Inferior parietal cortex (tissue), 1 donor: ENCODE measurements around the gene VPS26C.
A peak's percentile ranks its signal among the peaks of the same experiment; 100 is the strongest.
"Not testable (repeated sequence)": the region's sequence is repeated elsewhere in the genome, so short reads cannot be mapped to it uniquely, and the experiment has no call there.

Source experiments
- DNase-seq: peaks from one replicate; pipeline ENCODE4 v3.0.0-alpha.2; 2016; ENCODE audit errors: extremely low spot score

Gene VPS26C

DNA sequence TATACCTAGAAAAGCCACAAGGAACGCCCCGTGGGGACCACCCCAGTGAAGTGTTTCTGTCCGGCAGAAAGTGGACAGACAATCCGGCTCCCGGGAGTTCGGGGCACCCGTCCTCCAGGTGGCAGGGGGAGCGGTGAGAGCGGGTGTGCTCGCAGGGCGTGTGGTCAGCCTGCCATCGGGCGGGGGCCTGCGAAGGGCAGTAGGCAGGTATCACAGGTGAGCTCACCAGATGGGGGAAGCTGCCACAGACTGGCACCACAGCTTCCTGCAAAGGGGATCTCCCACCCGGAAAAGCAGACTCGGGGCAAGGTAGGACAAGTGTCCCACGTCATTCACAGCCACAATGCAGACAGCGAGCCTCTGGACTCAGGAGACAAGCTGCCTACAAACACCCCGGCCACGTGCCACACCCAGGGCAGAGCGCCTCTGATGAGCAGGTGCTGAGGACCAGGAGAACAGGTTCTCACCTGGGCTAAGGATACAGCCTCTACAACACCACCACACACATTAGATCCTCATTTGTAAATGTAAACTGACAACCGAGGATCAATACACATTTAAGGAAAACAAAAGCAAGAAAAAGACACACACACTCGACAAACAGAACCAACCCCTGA, 36.4 kb downstream of the VPS26C start:
- no peak for DNase-seq

DNA sequence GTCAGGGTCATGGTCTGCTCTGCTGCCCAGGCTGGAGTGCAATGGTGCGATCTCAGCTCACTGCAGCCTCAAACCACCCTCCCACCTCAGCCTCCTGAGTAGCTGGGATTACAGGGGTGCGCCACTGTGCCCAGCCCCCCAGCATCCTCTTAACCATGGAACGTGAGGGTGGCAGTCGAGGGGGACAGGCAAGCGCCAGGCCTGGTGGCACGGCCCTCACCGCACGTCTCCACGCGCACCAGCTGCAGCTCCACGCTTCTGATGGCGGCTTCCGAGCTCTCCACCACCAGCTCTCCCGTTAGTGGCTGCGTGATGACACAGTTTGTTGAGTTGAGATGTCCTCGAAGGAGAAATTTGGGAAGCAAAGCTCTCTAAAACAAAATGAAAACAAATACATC, 39.1 kb downstream of the VPS26C start:
- DNase-seq, result no peak

DNA sequence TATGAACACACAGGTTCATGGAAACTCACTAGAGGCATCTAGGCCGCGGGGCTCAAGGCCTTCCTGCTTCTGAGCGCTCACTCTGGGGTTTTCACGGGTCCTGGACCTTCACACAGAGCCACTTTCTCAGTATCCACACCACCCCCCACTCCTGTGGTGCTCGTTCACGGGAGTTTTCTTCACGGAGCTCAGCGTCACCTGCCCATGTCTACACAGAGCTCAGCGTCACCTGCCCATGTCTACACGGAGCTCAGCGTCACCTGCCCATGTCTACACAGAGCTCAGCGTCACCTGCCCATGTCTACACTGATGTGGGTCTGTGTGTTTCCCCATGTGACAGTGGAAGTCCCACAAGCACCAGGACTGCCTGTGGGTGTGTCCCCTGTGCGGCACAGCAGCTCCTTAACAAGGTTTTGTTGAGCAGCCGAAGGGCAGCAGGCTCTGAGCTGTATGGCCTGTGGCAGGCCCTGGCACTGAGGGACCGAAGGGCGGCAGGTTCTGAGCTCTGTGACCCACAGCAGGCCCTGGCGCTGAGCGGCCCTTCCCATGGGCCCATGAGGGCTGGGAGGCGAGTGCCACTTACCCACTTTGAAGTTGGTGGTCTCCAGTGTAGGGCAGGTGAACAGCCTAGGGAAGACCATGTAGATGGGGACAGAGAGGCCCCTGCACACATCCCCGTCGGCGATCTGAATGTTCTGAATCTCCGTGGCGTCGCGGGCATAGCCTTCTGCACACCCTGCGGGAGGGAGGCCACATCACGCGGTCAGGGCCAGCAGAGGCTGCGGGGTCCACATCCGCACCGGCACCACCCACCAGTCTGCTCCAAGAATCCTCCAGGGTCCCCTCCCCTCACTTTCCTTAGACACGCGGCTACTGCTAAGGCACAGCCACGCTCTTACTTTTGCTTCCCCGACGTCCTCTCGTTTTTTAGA, 39.8 kb downstream of the VPS26C start:
- no peak for DNase-seq

DNA sequence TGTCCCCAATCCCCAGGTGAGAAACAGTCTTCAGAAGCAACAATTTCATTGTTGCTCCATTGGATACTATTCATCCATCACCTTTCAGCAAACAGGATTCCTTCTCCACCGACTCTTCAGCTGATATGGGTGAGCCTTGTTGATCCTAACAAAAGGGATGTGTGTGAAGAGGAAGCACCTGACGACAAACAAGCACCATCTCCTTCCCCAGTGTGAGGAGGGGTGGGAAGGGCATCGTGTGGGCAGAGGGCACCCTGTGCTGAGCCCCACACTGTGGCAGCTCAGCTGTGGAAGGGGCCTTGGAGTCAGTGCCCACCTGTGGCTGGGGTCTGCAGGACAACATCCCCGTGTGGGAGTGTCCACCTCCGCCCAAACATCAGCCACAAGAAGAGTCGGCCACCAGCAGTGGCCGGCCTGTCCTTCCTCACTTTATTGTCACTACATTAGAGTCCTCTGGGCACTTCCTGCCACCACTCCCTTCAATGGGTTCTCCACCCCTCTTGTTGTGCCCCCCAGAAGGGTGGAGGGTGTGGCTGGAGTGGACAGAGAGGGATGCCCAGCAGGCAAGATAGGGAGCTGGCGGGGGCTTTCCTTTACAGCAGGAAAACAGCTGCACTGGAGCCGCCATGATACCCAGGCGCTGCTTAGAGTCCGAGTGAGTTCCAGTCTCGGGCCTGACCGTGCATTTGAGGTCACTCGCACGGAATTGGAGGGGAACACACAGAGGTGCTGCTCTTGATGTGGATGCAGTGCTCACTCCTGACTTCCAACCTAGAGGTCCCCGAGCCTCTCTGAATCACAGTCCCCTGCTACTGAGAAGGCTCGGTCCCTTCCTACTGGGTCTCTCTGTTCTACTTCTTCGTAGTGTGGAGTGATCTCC, 40.9 kb downstream of the VPS26C start:
- DNase-seq, result no peak

DNA sequence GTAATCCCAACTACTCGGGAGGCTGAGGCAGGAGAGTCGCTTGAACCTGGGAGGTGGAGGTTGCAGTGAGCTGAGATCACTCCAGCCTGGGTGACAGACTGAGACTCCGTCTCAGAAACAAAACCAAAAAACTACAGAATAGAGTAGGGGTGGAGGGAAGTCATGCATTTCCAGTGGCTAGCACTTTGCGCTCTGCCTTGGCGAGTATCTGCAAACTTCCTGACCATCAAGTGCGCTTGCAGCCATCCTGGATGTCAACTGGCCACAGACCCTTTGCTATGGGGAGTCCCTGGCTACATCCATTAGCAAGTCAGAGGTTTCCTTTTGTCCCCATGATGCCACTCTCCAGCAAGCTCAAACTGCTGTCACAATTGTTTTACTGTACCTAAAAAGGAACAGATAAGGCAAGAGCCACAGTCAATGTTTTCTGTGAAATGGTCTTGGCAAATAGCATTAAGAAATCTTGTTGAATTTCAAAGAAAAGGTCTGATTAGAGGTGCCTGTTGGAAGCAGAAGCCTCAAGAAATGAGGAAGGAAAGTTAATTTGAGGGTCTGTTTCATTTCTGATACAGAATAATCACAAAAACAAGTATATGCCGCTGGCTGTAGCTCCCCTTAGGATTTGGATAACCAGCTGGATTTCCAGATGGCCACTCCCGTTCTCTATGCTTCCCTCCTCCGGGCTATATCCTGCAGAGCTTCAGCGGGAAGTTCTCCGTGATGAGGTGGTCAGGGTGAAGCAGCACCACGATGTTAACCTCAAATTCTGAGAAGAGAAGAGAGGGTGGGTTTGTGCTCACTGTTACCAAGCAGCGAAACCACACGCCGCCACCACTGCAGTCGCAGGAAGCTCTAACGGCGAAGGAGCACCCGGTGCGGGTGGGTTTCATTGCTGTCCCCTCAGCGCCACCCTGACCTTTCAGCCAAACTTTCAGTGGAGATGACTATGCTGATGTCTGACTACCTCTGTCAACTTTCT, 42.0 kb downstream of the VPS26C start:
- no peak for DNase-seq

DNA sequence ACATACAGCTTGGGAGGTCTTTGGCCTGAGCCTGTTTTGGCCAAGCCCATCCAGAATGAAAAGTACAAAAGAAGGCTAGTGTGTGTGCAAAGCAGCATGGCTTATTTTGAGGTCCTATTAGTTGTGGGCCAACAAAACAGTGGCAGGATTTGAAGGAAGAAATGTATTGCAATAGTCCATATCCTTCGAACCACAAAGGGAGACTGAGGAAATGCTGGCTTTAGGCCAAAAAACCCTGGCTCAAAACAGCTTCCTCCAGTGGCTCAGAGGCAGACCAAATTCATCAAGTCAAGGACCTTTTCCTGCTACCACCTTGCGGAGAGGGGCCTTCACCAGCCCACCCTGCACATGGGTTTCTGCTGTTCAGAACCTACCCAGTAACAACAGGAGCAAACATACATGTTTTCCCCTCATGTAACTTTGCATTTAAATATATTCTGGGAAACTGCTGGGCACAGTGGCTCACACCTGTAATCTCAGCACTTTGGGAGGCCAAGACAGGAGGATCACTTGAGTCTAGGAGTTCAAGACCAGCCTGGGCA, 43.3 kb downstream of the VPS26C start:
- no peak for DNase-seq

DNA sequence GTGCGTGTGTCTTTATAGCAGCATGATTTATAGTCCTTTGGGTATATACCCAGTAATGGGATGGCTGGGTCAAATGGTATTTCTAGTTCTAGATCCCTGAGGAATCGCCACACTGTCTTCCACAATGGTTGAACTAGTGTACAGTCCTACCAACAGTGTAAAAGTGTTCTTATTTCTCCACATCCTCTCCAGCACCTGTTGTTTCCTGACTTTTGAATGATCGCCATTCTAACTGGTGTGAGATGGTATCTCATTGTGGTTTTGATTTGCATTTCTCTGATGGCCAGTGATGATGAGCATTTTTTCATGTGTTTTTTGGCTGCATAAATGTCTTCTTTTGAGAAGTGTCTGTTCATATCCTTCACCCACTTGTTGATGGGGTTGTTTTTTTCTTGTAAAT, 44.9 kb downstream of the VPS26C start:
- DNase-seq, result not testable (repeated sequence)

DNA sequence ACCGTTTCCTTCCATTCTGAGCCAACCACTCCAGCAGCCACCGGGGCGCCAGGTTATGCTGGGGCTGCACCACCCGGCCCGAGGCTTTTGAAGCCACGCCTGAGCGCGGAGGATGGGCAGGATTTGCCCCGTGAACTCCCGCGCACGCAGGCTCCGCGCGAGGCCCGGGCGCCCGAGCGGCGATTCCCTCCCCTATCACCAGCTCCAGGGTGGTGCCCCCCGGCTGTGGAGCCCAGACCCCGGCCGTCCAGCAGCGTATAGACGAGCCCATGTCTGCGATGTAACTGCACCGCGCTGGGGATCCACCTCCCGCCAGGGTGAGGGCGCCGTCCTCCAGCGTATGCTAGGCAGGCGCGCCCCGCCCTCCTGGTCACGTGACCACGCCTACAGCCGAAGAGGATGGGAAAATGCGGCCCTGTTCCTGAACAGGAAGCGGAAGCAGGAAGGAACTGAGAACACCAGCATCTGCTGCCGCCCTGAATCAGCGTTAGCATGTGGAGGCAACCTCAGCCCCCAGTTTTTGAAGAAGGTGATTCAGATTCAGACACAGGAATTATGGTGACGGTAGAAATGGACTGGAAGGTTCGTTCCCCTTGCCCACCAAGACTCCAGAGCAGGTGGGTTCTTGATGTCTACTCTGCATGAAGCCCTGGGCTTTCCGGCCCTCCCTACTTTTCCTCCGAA, 46.0 kb downstream of the VPS26C start:
- DNase-seq, result peak; percentile 93

DNA sequence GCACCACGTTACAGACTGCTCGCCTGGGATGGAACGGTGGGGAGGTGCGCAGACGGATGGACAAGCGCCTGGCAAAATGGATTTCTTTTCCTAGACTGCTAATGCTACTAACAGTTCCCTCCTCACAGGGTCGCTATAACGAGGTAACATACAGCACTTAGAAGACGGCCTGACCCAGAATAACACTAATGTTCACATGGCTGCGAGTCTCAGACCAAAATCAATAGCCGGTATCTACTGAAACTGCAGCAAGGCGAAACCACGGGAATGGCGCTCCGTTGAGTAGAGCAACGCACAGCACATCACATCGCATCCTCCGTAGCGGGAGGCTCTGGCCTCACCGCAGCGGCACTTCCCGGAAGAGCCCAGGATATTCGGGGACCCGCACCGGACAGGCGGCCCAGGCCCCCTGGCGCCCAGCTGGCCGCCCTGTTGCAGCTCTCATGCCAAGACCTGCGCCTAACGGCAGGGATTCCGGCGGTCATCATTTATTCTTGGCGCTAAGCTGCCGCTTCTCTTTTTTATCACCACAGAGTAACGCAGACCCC, 46.6 kb downstream of the VPS26C start:
- peak; percentile 41 for DNase-seq

DNA sequence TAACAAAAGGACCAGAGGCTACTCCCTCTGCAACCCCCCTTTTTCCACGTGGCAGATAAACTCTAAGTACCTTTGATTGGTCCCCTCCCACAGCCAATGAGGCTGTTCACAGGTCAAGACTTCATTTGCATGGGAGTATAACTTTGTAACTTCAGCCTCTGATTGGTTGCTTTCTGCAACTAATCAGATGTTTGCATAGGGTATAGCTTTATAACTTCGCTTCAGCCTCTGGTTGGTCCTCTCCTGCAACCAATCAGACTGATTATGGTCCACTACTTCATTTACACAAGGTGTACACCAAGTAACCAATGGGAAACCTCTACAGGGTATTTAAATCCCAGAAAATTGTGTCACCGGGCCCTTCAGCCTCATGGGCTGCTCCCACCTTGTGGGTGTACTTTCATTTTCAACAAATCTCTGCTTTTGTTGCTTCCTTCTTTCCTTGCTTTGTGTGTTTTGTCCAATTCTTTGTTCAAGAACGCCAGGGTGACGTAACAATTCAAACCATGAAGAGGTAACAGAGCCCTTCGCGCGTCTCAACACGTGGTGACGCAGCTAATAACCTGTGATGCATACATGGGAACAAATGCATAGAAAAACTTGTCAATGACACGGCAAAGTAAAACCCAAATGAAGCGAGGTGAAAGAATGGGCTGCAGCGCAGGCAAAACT, 47.2 kb downstream of the VPS26C start:
- peak; percentile 49 for DNase-seq

DNA sequence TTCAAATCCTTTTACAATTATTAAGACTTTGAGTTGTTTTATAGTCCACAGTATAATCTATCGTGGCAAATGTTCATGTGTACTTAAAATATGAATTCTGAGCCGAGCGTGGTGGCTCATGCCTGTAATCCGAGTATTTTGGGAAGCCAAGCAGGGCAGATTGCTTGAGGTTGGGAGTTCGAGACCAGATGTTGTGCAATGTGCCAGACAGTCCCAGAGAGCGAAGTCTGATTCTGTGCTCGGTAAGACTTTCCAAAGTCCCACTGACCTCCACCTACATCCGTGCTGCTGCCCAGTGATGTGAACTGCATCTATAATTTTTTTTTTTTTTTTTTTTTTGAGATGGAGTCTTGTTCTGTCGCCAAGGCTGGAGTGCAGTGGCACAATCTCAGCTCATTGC, 52.2 kb downstream of the VPS26C start:
- DNase-seq, result no peak

DNA sequence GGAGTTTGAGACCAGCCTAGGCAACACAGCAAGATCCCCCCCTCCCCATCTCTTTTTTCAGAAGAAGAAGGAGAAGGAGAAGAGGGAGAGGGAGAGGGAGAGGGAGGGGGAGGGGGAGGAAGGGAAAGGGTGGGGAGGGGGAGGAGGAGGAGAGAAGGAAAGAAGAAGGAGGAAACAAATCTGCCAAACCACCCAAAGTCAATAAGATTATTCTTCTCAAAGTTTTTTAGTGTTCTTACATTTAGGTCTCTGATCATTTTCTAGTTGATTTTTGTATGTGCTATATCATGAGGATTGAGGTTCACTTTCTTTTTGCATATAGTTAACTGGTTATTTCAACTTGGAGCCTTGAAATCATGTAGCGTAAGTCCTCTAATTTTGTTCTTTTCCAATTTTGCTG, 56.3 kb downstream of the VPS26C start:
- DNase-seq, result no peak

DNA sequence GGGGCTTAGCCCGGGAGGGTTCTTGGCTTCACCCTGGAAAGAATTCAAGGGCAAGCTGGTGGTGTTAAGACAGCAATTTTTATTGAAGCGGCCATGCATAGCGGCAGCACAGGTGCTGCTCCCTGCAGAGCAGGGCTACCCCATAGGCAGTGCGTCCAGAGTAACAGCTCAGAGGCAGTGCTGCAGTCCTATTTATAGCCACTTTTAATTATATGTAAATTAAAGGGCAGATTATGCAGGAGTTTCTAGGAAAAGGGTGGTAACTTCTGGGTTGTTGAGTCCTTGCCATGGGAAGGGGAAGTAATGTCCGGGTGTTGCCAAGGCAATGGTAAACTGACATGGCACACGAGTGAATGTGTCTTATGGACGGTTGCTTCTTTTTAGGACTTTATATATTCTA, 57.0 kb downstream of the VPS26C start:
- no peak for DNase-seq

DNA sequence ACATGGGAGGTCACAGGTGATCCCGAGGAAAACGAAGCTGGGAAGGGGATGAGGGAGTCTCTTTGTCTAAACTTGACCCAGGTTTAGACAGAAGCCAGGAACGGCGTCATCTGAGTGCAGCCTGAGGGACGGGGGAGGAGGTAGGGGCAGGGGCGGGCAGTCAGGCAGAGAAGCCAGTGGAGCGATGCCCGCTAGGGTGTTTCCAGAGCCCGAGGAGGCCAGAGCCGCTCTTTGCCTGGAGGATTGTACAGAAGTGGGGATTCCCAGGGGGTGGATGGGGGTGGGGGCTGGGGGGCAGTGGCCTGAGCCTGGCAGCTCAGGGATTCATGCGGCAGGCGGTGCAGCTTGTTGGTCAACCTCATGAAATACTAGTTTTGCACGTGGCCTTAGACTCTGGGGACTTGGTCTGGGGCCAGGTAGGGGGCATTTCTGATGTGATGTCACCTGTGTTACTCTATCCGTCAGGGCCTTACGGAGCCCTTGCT, 58.4 kb downstream of the VPS26C start:
- DNase-seq, result no peak

DNA sequence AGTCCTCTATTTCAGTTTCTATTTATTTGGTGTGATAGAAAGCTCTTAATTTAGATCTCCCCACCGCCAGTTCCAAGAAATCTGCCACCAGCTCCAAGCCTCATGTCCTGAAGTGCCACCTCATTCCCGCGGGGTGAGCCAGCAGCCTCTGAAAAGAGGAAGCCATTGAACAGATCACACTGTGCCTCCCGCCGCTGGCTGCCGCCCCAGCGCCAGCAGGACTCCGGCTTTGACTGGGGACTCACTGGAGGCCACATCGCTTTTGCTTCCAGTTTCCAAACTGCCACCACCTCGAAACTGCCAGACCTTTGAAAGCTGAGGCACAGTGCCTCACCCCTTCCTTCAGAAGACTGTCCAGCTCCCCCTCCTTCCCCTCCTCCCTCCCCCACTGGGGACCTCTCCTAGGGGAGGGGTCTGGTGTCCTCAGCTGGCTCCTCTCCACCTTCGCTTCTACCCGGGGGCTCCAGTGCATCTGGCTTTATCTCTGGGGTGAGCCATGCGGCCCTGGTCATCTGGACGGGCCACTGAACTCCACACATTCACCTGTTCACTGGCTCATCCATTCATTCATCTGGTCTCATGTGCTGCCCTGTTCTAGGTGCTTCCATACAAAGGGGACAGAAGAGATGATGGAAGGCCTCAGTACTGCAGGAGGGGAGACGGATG, 58.9 kb downstream of the VPS26C start:
- peak; percentile 72 for DNase-seq

DNA sequence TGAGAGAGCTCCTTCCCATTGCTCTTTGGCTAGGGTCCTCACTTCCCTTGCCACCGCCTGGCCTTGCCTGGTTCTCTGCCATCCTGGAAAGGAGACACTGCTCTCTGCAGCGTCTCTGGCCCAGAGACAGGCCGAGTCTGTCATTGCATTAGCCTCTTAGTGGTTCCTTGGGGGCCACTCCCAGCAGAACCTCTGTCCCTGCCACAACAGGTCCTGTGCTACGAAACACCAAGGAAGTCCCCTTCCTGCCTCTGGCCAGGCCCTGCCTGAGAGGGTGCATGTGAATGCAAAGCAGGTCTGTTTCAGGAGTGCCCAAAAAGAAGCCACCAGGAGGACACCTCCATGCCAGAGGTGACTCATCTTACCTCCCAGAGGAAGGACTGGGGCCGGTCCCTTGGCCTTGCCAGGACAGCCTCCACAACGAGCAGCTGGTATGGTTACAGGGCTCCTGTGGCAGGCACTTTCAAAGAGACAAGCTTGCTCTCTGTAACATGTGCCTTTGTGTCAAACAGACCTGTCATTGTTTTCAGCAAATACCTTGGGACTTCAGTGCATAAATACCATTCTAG, 59.6 kb downstream of the VPS26C start:
- no peak for DNase-seq

DNA sequence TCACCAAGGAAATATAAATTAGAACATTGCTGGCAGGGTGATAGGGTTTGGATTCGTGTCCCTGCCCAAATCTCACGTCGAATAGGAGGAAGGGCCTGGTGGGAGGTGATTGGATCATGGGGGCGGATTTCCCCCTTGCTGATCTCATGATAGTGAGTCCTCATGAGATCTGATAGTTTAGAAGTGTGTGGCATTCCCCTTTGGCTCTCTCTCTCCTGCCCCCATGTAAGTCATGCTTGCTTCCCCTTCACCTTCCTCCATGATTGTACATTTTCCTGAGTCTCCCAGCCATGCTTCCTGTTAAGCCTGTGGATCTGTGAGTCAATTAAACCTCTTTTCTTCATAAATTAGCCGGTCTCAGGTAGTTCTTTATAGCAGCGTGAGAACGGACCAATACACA, 60.6 kb downstream of the VPS26C start:
- no peak for DNase-seq

DNA sequence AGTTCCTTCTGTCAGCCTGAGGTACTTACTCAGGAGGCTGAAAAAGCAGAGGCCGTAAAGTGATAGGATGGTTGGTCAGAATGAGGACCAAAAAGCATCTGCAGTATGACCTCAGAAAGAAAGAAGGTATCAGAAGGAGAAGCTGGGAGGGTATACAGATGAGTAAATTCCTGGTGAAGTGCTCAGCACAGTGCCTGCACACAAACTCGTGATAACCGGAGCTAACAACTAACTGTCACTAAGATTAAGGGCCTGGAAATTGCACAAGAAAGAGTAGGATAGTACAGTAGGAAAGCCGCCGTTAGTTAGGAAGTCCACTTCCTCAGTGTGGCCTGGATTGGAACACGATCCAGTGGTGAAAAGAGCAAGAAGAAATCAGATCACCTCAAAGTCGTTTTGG, 62.6 kb downstream of the VPS26C start:
- no peak for DNase-seq
